A549 (cell line): Measurements from ENCODE around the gene PEPD. TPM values are rescaled to one million over a fixed set of nuclear protein-coding genes. Genes with fewer than 3 reads are reported as not detected.

Experiments used
- ATAC-seq, 2 experiments: fragments of 200-7000 bp in 1 of 2; fragments of >200 bp in 1 of 2; cut with Nextera tagmentation in 1 of 2; cut with Tn5 transposase in 1 of 2; 3 replicates each; pipeline versions ENCODE4 v1.8.0 to v1.9.1; 2018 to 2020; ENCODE audit warnings: mild to moderate bottlenecking in 1 of 2, moderate library complexity in 1 of 2
- CTCF ChIA-PET: fragments of 300-600 bp; sonication (Branson Sonifier 250); formaldehyde crosslinking; extraction: SDS; loops from one replicate; lab custom pipeline; 2021; ENCODE audit warnings: antibody characterized with exemption, inconsistent platforms; lab: Yijun Ruan, JAX
- POLR2A ChIA-PET: fragments of 350-600 bp; formaldehyde crosslinking; extraction: SDS; loops from one replicate; lab custom pipeline; 2021; ENCODE audit warnings: antibody characterized with exemption, inconsistent platforms; lab: Yijun Ruan, JAX
- DNase-seq, 2 experiments: peaks; one replicate each; pipeline versions ENCODE4 v3.0.0 to v3.0.0-alpha.2; 2011 to 2016; ENCODE audit warnings: low read depth in 1 of 2, low spot score in 1 of 2
- FAIRE-seq: peaks from 2 replicates; lab custom pipeline; 2011; peaks lifted over from hg19 to GRCh38; lab: Jason Lieb, UNC
- H3K27ac ChIP-seq, 2 experiments: fragments of >200 bp; sonication (Bioruptor Twin); formaldehyde crosslinking; 3 replicates each; pipeline ENCODE4 v1.5.1; 2016 to 2017
- H3K4me1 ChIP-seq: fragments of >200 bp; sonication (Bioruptor Twin); formaldehyde crosslinking; 3 replicates; pipeline ENCODE4 v1.6.1; 2016
- H3K4me2 ChIP-seq: fragments of >200 bp; sonication (Bioruptor Twin); formaldehyde crosslinking; 3 replicates; pipeline ENCODE4 v1.6.1; 2016
- H3K4me3 ChIP-seq: fragments of >200 bp; sonication (Bioruptor Twin); formaldehyde crosslinking; 3 replicates; pipeline ENCODE4 v1.5.1; 2016
- H3K9me3 ChIP-seq: fragments of >200 bp; sonication (Bioruptor Twin); formaldehyde crosslinking; 3 replicates; pipeline ENCODE4 v1.6.1; 2016
- ATOH8 ChIP-seq: fragments of 250-450 bp; sonication (Bioruptor Pico); IDR thresholded peaks from 2 replicates; pipeline ENCODE4 v1.5.0; 2020; ENCODE audit warnings: low read depth, mild to moderate bottlenecking, moderate library complexity
- CEBPB ChIP-seq, 2 experiments: fragments of >200 bp in 1 of 2; sonication (Bioruptor Twin) in 1 of 2; formaldehyde crosslinking in 1 of 2; IDR thresholded peaks; 2 replicates each; pipeline ENCODE4 v1.6.1; 2012 to 2016
- E2F6 ChIP-seq: IDR thresholded peaks from 2 replicates; pipeline ENCODE4 v1.6.1; 2012; ENCODE audit warnings: low read depth, borderline replicate concordance
- MAX ChIP-seq: IDR thresholded peaks from 2 replicates; pipeline ENCODE4 v1.6.1; 2012
- NPAS2 ChIP-seq: fragments of 250-450 bp; sonication (Bioruptor Pico); IDR thresholded peaks from 2 replicates; pipeline ENCODE4 v1.8.0; 2022; ENCODE audit warnings: mild to moderate bottlenecking, moderate library complexity, borderline replicate concordance
- PHF8 ChIP-seq: fragments of 200-600 bp; sonication (generic); IDR thresholded peaks from 2 replicates; pipeline ENCODE4 v1.6.1; 2016; ENCODE audit warnings: low read depth, mild to moderate bottlenecking, antibody characterized with exemption, moderate library complexity, borderline replicate concordance
- POLR2A ChIP-seq: IDR thresholded peaks from 2 replicates; pipeline ENCODE4 v1.6.1; 2012; ENCODE audit warnings: mild to moderate bottlenecking, low read length
- REST ChIP-seq: fragments of 200-600 bp; sonication (generic); IDR thresholded peaks from 2 replicates; pipeline ENCODE4 v1.6.1; 2016; ENCODE audit warnings: antibody characterized with exemption, mild to moderate bottlenecking, moderate library complexity
- TFCP2L1 ChIP-seq: fragments of 250-450 bp; sonication (Bioruptor Pico); IDR thresholded peaks from 2 replicates; pipeline ENCODE4 v1.5.0; 2021; ENCODE audit warnings: mild to moderate bottlenecking
- ZC3H11A ChIP-seq: fragments of 450-650 bp; IDR thresholded peaks from 2 replicates; pipeline ENCODE4 v1.6.1; 2014; ENCODE audit warnings: antibody characterized with exemption, mild to moderate bottlenecking
- WGBS: methylation state at CpG from one replicate; pipeline ENCODE4 v1.1.6; 2017; ENCODE audit errors: missing lambda C conversion rate; 5-methylcytosine and 5-hydroxymethylcytosine counted together
- polyA plus RNA-seq, 4 experiments: library from polyadenylated mRNA; depleted of rRNA in 3 of 4; stranded (reverse); fragments of >200 nt; fragmentation: RNase III in 1 of 4; extraction: RNeasy Plus Mini Kit Qiagen cat#74134 plus additional on column Dnase treatment in 1 of 4; gene quantifications; 2 replicates in 3 of 4; 3 replicates in 1 of 4; pipeline ENCODE4 v1.2.3, GENCODE V29; 2011 to 2017

PEPD gene
- polyA plus RNA-seq, 2 of the 4 experiments (the other 2 are of a cell fraction) = 85.5 to 100 TPM

- Histone ChIP-seq H3K4me3 (no peak overlapping the region), H3K9me3 (no peaks in the 10 kb centered on the region), H3K4me2 (no peak overlapping the region)
- WGBS = 29% methylated on average over 8 of the region's 8 CpGs
- peak; percentile 72 for FAIRE-seq
- CTCF ChIA-PET = interaction anchor here (1.1 kb wide), 2 partner anchors 24 to 213 kb away, joined by 3 to 5 read pairs; no protein-coding TSS in a partner anchor
- no peak; a peak in 1 of 6 replicates for ATAC-seq
- no peak for DNase-seq
- no peak for TF ChIP-seq PHF8
- no peak for TF ChIP-seq TFCP2L1 (CRISPR knock-in tag)
- TF ChIP-seq, all 56 proteins: peak for 0
- Histone ChIP-seq H3K27ac (no peak overlapping the region), H3K4me1 (no peaks in the 10 kb centered on the region)
- POLR2A ChIA-PET = no interaction called here
Measured at GRCh38 chr19:33558151-33558550, 36.6 kb upstream of the PEPD start.

- no peak for FAIRE-seq
- H3K4me2 ChIP-seq = no peak overlapping the region
- H3K4me3 ChIP-seq = no peak overlapping the region
- ATAC-seq = no peak
- H3K27ac ChIP-seq = no peak overlapping the region
- H3K4me1 ChIP-seq = no peaks in the 10 kb centered on the region
- ChIA-PET CTCF (interaction anchor here (1.1 to 2.5 kb wide), 3 partner anchors 23 to 220 kb away, joined by 3 to 7 read pairs (median 5); no protein-coding TSS in a partner anchor), POLR2A (no interaction called here)
- TF ChIP-seq ZC3H11A = no peak
- TF ChIP-seq E2F6 = no peak
- no peak for TF ChIP-seq REST
- no peak for DNase-seq
- WGBS = 25% methylated on average over 13 of the region's 13 CpGs
- H3K9me3 ChIP-seq = no peaks in the 10 kb centered on the region
Measured at GRCh38 chr19:33557720-33558119, 36.1 kb upstream of the PEPD start.

GRCh38 chr19:33557196-33557595 is 35.6 kb upstream of the PEPD start:
- no peak for DNase-seq
- Histone ChIP-seq H3K27ac (no peak overlapping the region), H3K4me1 (no peaks in the 10 kb centered on the region), H3K4me3 (no peak overlapping the region), H3K4me2 (no peak overlapping the region), H3K9me3 (no peaks in the 10 kb centered on the region)
- POLR2A ChIA-PET = no interaction called here
- WGBS = 18% methylated on average over 10 of the region's 10 CpGs
- no peak for TF ChIP-seq ATOH8 (CRISPR knock-in tag)
- no peak for TF ChIP-seq NPAS2
- CTCF ChIA-PET = interaction anchor here (0.6 to 2.5 kb wide), 5 partner anchors 23 to 398 kb away, joined by 3 to 7 read pairs (median 3); no protein-coding TSS in a partner anchor
- no peak for ATAC-seq
- FAIRE-seq = no peak

GRCh38 chr19:33556261-33556660 is 34.7 kb upstream of the PEPD start:
- Histone ChIP-seq H3K4me3 (no peak overlapping the region), H3K27ac (no peak overlapping the region), H3K9me3 (no peaks in the 10 kb centered on the region), H3K4me2 (no peak overlapping the region), H3K4me1 (no peaks in the 10 kb centered on the region)
- WGBS = 8% methylated on average over 4 of the region's 4 CpGs
- ATAC-seq = no peak
- TF ChIP-seq CEBPB (IDR thresholded peaks at IDR 0.05) (no peak), POLR2A (no peak), MAX (no peak)
- CTCF ChIA-PET = interaction anchor here (0.7 to 2.5 kb wide), 2 partner anchors 126 to 222 kb away, joined by 3 to 7 read pairs; no protein-coding TSS in a partner anchor
- no peak for DNase-seq
- POLR2A ChIA-PET = no interaction called here
- FAIRE-seq = no peak
